Caco-2 (cell line): ENCODE measurements around the gene CHORDC1. TPM values are rescaled to one million over a fixed set of nuclear protein-coding genes. Genes with fewer than 3 reads are reported as not detected.
"Not testable (repeated sequence)": the region's sequence is repeated elsewhere in the genome, so short reads cannot be mapped to it uniquely, and the experiment has no call there.

Experiments used
- BruUV-seq: library from RNA; stranded (reverse); fragments of 400-500 nt; replicated peaks from 2 replicates; lab custom pipeline; 2021; lab: Mats Ljungman, UMichigan
- CTCF ChIA-PET: fragments of 300-600 bp; sonication (Branson Sonifier 250); formaldehyde crosslinking; loops from one replicate; lab custom pipeline; 2022; ENCODE audit warnings: antibody characterized with exemption; lab: Charles Lee
- POLR2A ChIA-PET: fragments of 300-600 bp; sonication (Branson Sonifier 250); formaldehyde crosslinking; loops from one replicate; lab custom pipeline; 2022; ENCODE audit warnings: antibody characterized with exemption; lab: Charles Lee
- DNase-seq, 2 experiments: peaks; one replicate each; pipeline versions ENCODE4 v3.0.0 to v3.0.0-alpha.2; 2020 to 2022
- H3K27me3 ChIP-seq: replicated peaks from 2 replicates; pipeline ENCODE4 v1.6.0; 2011; ENCODE audit warnings: low read length; ENCODE audit not compliant: control insufficient read depth, insufficient read depth
- H3K36me3 ChIP-seq: 2 replicates; pipeline ENCODE4 v1.5.1; 2011; ENCODE audit warnings: low read length; ENCODE audit not compliant: control insufficient read depth, insufficient read depth
- H3K4me1 ChIP-seq: fragments of 250-450 bp; sonication (Bioruptor Pico); 2 replicates; pipeline ENCODE4 v1.5.1; 2020; ENCODE audit warnings: mild to moderate bottlenecking
- H3K4me3 ChIP-seq: 2 replicates; pipeline ENCODE4 v1.5.1; 2011; ENCODE audit warnings: low read depth, mild to moderate bottlenecking, control low read depth, low read length
- H3K9me3 ChIP-seq: fragments of 250-450 bp; sonication (Bioruptor Pico); 2 replicates; pipeline ENCODE4 v1.5.1; 2020; ENCODE audit warnings: mild to moderate bottlenecking, moderate library complexity
- H3K27ac Mint-ChIP-seq: one replicate; pipeline ENCODE4 v1.8.0; 2022; ENCODE audit warnings: mixed read lengths; ENCODE audit not compliant: unreplicated experiment
- H3K27me3 Mint-ChIP-seq: one replicate; pipeline ENCODE4 v1.8.0; 2022; ENCODE audit warnings: mixed read lengths; ENCODE audit not compliant: insufficient read depth, unreplicated experiment
- H3K36me3 Mint-ChIP-seq: one replicate; pipeline ENCODE4 v1.8.0; 2022; ENCODE audit warnings: mild to moderate bottlenecking, mixed read lengths; ENCODE audit not compliant: insufficient read depth, unreplicated experiment
- H3K4me1 Mint-ChIP-seq: one replicate; pipeline ENCODE4 v1.8.0; 2022; ENCODE audit warnings: low read depth, mixed read lengths; ENCODE audit not compliant: unreplicated experiment
- H3K4me3 Mint-ChIP-seq: one replicate; pipeline ENCODE4 v1.8.0; 2022; ENCODE audit warnings: mild to moderate bottlenecking, moderate library complexity, mixed read lengths; ENCODE audit not compliant: unreplicated experiment
- H3K9me3 Mint-ChIP-seq: one replicate; pipeline ENCODE4 v1.8.0; 2022; ENCODE audit warnings: mixed read lengths; ENCODE audit not compliant: unreplicated experiment
- CTCF ChIP-seq, 2 experiments: fragments of 200-600 bp in 1 of 2; IDR thresholded peaks; 1 replicate in 1 of 2; 2 replicates in 1 of 2; pipeline versions ENCODE4 v1.5.1 to v1.8.0; 2011 to 2022; ENCODE audit warnings: antibody characterized with exemption in 1 of 2, control low read depth in 1 of 2, inconsistent platforms in 1 of 2, low read depth in 1 of 2, low read length in 1 of 2, mild to moderate bottlenecking in 1 of 2, moderate library complexity in 1 of 2; ENCODE audit not compliant: insufficient read depth in 1 of 2, severe bottlenecking in 1 of 2, unreplicated experiment in 1 of 2
- intact Hi-C: fragments of 100-400 bp; cut with micrococcal nuclease; formaldehyde crosslinking; loops from one replicate; pipeline ENCODE4 v1.10.0; 2022; ENCODE audit not compliant: unreplicated experiment
- total RNA-seq: library from RNA; stranded (reverse); gene quantifications from 2 replicates; pipeline ENCODE4 v1.2.3, GENCODE V29; 2022

CHORDC1 gene
- total RNA-seq, 1 experiment from 2014 or later = 194 TPM

- TF ChIP-seq CTCF (IDR thresholded peaks at IDR 0.05; ENCODE audit: insufficient read depth in 1 of 2, low read depth in 1 of 2, low read length in 1 of 2, severe bottlenecking in 1 of 2, unreplicated experiment in 1 of 2) = no peak
- no TSS peak for BruUV-seq
- peak; percentile 83 to 90 for DNase-seq
- Mint-ChIP-seq H3K36me3 (peaks cover 73% of the 10 kb centered on the region), H3K4me3 (peak overlapping the region; percentile 30), H3K27ac (peak overlapping the region; percentile 91), H3K4me1 (peaks cover 28% of the 10 kb centered on the region), H3K9me3 (peaks cover 9% of the 10 kb centered on the region), H3K27me3 (no peaks in the 10 kb centered on the region)
- POLR2A ChIA-PET = interaction anchor here (0.7 to 1.0 kb wide), 2 partner anchors 37 to 51 kb away, joined by 3 read pairs; partner anchors contain the start of gene NAALAD2
- Histone ChIP-seq H3K4me1 (peaks cover 72% of the 10 kb centered on the region), H3K4me3 (no peak overlapping the region), H3K9me3 (peaks cover 8% of the 10 kb centered on the region), H3K36me3 (peaks cover 7% of the 10 kb centered on the region; the same call in 1 of the 2 replicates), H3K27me3 (no peaks in the 10 kb centered on the region)
- CTCF ChIA-PET = interaction anchor here (0.9 to 1.1 kb wide), 2 partner anchors 19 to 30 kb away, joined by 3 to 4 read pairs; no protein-coding TSS in a partner anchor
- intact Hi-C loops = loop anchor here (1.0 to 10.0 kb wide), 5 partner anchors 19 to 657 kb away; partner anchors contain the start of gene NAALAD2
Observed at GRCh38 chr11:90171359-90171758, 51.5 kb downstream of the CHORDC1 start.

- no peak for DNase-seq
- H3K9me3 ChIP-seq = peaks cover 13% of the 10 kb centered on the region
- POLR2A ChIA-PET = no interaction called here
- H3K4me3 ChIP-seq = no peak overlapping the region
- H3K36me3 Mint-ChIP-seq = peaks cover 72% of the 10 kb centered on the region
- intact Hi-C loops = no loop called here
- no TSS peak for BruUV-seq
- H3K36me3 ChIP-seq = peaks cover 4% of the 10 kb centered on the region; the same call in 1 of the 2 replicates
- TF ChIP-seq CTCF (IDR thresholded peaks at IDR 0.05; ENCODE audit: insufficient read depth in 1 of 2, low read depth in 1 of 2, low read length in 1 of 2, severe bottlenecking in 1 of 2, unreplicated experiment in 1 of 2) = no peak
- peak overlapping the region; percentile 91 for H3K27ac Mint-ChIP-seq
- H3K27me3 ChIP-seq = no peaks in the 10 kb centered on the region
- CTCF ChIA-PET = no interaction called here
- H3K4me3 Mint-ChIP-seq = peak overlapping the region; percentile 48
- peaks cover 30% of the 10 kb centered on the region for H3K9me3 Mint-ChIP-seq
- H3K4me1 Mint-ChIP-seq = peaks cover 20% of the 10 kb centered on the region
- peaks cover 50% of the 10 kb centered on the region for H3K4me1 ChIP-seq
- no peaks in the 10 kb centered on the region for H3K27me3 Mint-ChIP-seq
Observed at GRCh38 chr11:90168571-90168970, 54.3 kb downstream of the CHORDC1 start.

GRCh38 chr11:90167704-90168103 is 55.1 kb downstream of the CHORDC1 start:
- Mint-ChIP-seq H3K9me3 (peaks cover 30% of the 10 kb centered on the region), H3K27ac (peak overlapping the region; percentile 62), H3K36me3 (peaks cover 79% of the 10 kb centered on the region), H3K4me3 (peak overlapping the region; percentile 45), H3K4me1 (peaks cover 20% of the 10 kb centered on the region)
- H3K27me3 Mint-ChIP-seq, intact Hi-C loops, H3K36me3 ChIP-seq, H3K4me3 ChIP-seq, CTCF ChIA-PET, H3K27me3 ChIP-seq, BruUV-seq, POLR2A ChIA-PET: not testable (repeated sequence)
- peaks cover 41% of the 10 kb centered on the region for H3K4me1 ChIP-seq
- H3K9me3 ChIP-seq = peaks cover 13% of the 10 kb centered on the region
- DNase-seq = peak; percentile 46 to 64

GRCh38 chr11:90166982-90167573 is 55.8 kb downstream of the CHORDC1 start:
- H3K27me3 Mint-ChIP-seq, H3K4me3 ChIP-seq, CTCF ChIA-PET, BruUV-seq, intact Hi-C loops, H3K4me3 Mint-ChIP-seq, H3K27me3 ChIP-seq, DNase-seq, H3K36me3 ChIP-seq, H3K27ac Mint-ChIP-seq, POLR2A ChIA-PET: not testable (repeated sequence)
- peaks cover 80% of the 10 kb centered on the region for H3K36me3 Mint-ChIP-seq
- H3K9me3 Mint-ChIP-seq = peaks cover 28% of the 10 kb centered on the region
- H3K4me1 Mint-ChIP-seq = peaks cover 20% of the 10 kb centered on the region
- Histone ChIP-seq H3K4me1 (peaks cover 35% of the 10 kb centered on the region), H3K9me3 (peaks cover 13% of the 10 kb centered on the region)
